NOMO-1 treated with dmso at 0.1 percent for 144 hours (cell line): ENCODE results near the gene ATAD3C.
A peak's percentile ranks its signal among the peaks of the same experiment; 100 is the strongest.
"Not testable (repeated sequence)": the region's sequence is repeated elsewhere in the genome, so short reads cannot be mapped to it uniquely, and the experiment has no call there.

Experiments used
- DNase-seq: peaks from one replicate; lab custom pipeline; 2025; ENCODE audit not compliant: unreplicated experiment; lab: John Stamatoyannopoulos, UW

The ATAD3C gene

GRCh38 chr1:1449099-1449739, at the start of gene ATAD3C:
Gene ATAD3C, plus strand, starts transcription at chr1:1449689. Its CDS starts 995 bp downstream, at chr1:1450684.
- DNase-seq, result no peak

- DNase-seq, result no peak
These were observed 49.5 kb upstream of the ATAD3C start for GRCh38 chr1:1399872-1400575.

- DNase-seq, result no peak
These were observed 48.7 kb upstream of the ATAD3C start for GRCh38 chr1:1400576-1401456.

- no peak for DNase-seq
These were observed 48.0 kb upstream of the ATAD3C start for GRCh38 chr1:1401457-1402010.

- no peak for DNase-seq
These were observed 47.2 kb upstream of the ATAD3C start for GRCh38 chr1:1402072-1402900.

- DNase-seq, result not testable (repeated sequence)
These were observed 46.5 kb upstream of the ATAD3C start for GRCh38 chr1:1402901-1403392.

GRCh38 chr1:1403653-1404052, 45.8 kb upstream of the ATAD3C start:
- DNase-seq, result no peak

- no peak for DNase-seq
These were observed 43.2 kb upstream of the ATAD3C start for GRCh38 chr1:1406101-1406820.

GRCh38 chr1:1406821-1407635, 42.5 kb upstream of the ATAD3C start, which contains the start of gene MRPL20:
Gene MRPL20, minus strand, starts transcription at chr1:1407293. Its CDS starts 76 bp downstream, at chr1:1407217.
- DNase-seq, result peak; percentile 89

GRCh38 chr1:1407636-1408318, 41.7 kb upstream of the ATAD3C start:
- no peak for DNase-seq

- not testable (repeated sequence) for DNase-seq
These were observed 39.3 kb upstream of the ATAD3C start for GRCh38 chr1:1410238-1410637.

- DNase-seq, result no peak
These were observed 37.9 kb upstream of the ATAD3C start for GRCh38 chr1:1411626-1412025.

- not testable (repeated sequence) for DNase-seq
These were observed 37.1 kb upstream of the ATAD3C start for GRCh38 chr1:1412311-1412902.

GRCh38 chr1:1415751-1416150, 33.7 kb upstream of the ATAD3C start:
- DNase-seq, result no peak

GRCh38 chr1:1417396-1417795, 32.1 kb upstream of the ATAD3C start:
- not testable (repeated sequence) for DNase-seq

- not testable (repeated sequence) for DNase-seq
These were observed 31.5 kb upstream of the ATAD3C start for GRCh38 chr1:1417825-1418463.
